Right atrium auricular region (tissue), 2 donors: ENCODE results near the gene HDDC2. TPM values are rescaled to one million over a fixed set of nuclear protein-coding genes. Genes with fewer than 3 reads are reported as not detected.
A peak's percentile ranks its signal among the peaks of the same experiment; 100 is the strongest.

Experiments used
- DNase-seq: peaks from one replicate; pipeline ENCODE4 v3.0.0-alpha.2; 2019; ENCODE audit warnings: low spot score
- H3K27ac ChIP-seq, 2 donors: fragments of 200-600 bp; sonication (generic); 1 replicate in 1 of 2; 2 replicates in 1 of 2; pipeline ENCODE4 v1.5.1; 2016 to 2019
- H3K27me3 ChIP-seq, 2 donors: fragments of 200-600 bp; sonication (generic); one replicate each; pipeline versions ENCODE4 v1.5.1 to v1.6.0; 2017 to 2019
- H3K36me3 ChIP-seq: fragments of 200-600 bp; sonication (generic); one replicate; pipeline ENCODE4 v1.5.1; 2016
- H3K4me1 ChIP-seq, 2 donors: fragments of 200-600 bp; sonication (generic); one replicate each; pipeline versions ENCODE4 v1.5.1 to v1.6.0; 2017 to 2019
- H3K4me3 ChIP-seq, 2 donors: fragments of 200-600 bp; sonication (generic); 1 replicate in 1 of 2; 2 replicates in 1 of 2; pipeline ENCODE4 v1.5.1; 2017 to 2019; ENCODE audit warnings: mild to moderate bottlenecking in 1 of 2, moderate library complexity in 1 of 2
- H3K9me3 ChIP-seq, 2 donors: fragments of 200-600 bp; sonication (generic); one replicate each; pipeline ENCODE4 v1.5.1; 2019
- total RNA-seq, 2 donors: library from RNA; depleted of rRNA; stranded (reverse); fragments of >200 nt; gene quantifications; one replicate each; pipeline ENCODE4 v1.1.0, GENCODE V29; 2016
- TF ChIP-seq, protein P1 (sequence below), 2 donors: fragments of 200-600 bp; sonication (generic); IDR thresholded peaks; one replicate each; pipeline ENCODE4 v1.5.1; 2019; ENCODE audit warnings: antibody characterized with exemption in 2 of 2

Gene HDDC2
- total RNA-seq, 2 donors from 2014 or later, result 85.7 to 98.7 TPM

- no peak for DNase-seq
- Histone ChIP-seq H3K4me3 (no peak overlapping the region), H3K4me1 (no peaks in the 10 kb centered on the region), H3K27ac (no peak overlapping the region), H3K9me3 (no peaks in the 10 kb centered on the region), H3K36me3 (no peaks in the 10 kb centered on the region), H3K27me3 (no peaks in the 10 kb centered on the region)
- TF ChIP-seq, protein P1, sequence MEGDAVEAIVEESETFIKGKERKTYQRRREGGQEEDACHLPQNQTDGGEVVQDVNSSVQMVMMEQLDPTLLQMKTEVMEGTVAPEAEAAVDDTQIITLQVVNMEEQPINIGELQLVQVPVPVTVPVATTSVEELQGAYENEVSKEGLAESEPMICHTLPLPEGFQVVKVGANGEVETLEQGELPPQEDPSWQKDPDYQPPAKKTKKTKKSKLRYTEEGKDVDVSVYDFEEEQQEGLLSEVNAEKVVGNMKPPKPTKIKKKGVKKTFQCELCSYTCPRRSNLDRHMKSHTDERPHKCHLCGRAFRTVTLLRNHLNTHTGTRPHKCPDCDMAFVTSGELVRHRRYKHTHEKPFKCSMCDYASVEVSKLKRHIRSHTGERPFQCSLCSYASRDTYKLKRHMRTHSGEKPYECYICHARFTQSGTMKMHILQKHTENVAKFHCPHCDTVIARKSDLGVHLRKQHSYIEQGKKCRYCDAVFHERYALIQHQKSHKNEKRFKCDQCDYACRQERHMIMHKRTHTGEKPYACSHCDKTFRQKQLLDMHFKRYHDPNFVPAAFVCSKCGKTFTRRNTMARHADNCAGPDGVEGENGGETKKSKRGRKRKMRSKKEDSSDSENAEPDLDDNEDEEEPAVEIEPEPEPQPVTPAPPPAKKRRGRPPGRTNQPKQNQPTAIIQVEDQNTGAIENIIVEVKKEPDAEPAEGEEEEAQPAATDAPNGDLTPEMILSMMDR (IDR thresholded peaks at IDR 0.05), result no peak
Measured at GRCh38 chr6:125312478-125312877, 10.7 kb upstream of the HDDC2 start.

GRCh38 chr6:125310994-125311649, 9.4 kb upstream of the HDDC2 start:
- Histone ChIP-seq H3K27me3 (no peaks in the 10 kb centered on the region), H3K27ac (no peak overlapping the region), H3K4me3 (no peak overlapping the region), H3K9me3 (no peaks in the 10 kb centered on the region), H3K36me3 (no peaks in the 10 kb centered on the region), H3K4me1 (no peaks in the 10 kb centered on the region)
- no peak for DNase-seq
- TF ChIP-seq, protein P1 (IDR thresholded peaks at IDR 0.05), result peak; percentile 56 to 86

GRCh38 chr6:125307964-125308615, 6.3 kb upstream of the HDDC2 start:
- no peaks in the 10 kb centered on the region for H3K36me3 ChIP-seq
- no peaks in the 10 kb centered on the region for H3K9me3 ChIP-seq
- H3K4me1 ChIP-seq, result no peaks in the 10 kb centered on the region
- no peak overlapping the region for H3K27ac ChIP-seq
- TF ChIP-seq, protein P1 (IDR thresholded peaks at IDR 0.05), result no peak
- no peaks in the 10 kb centered on the region for H3K27me3 ChIP-seq
- DNase-seq, result no peak
- H3K4me3 ChIP-seq, result no peak overlapping the region

DNA sequence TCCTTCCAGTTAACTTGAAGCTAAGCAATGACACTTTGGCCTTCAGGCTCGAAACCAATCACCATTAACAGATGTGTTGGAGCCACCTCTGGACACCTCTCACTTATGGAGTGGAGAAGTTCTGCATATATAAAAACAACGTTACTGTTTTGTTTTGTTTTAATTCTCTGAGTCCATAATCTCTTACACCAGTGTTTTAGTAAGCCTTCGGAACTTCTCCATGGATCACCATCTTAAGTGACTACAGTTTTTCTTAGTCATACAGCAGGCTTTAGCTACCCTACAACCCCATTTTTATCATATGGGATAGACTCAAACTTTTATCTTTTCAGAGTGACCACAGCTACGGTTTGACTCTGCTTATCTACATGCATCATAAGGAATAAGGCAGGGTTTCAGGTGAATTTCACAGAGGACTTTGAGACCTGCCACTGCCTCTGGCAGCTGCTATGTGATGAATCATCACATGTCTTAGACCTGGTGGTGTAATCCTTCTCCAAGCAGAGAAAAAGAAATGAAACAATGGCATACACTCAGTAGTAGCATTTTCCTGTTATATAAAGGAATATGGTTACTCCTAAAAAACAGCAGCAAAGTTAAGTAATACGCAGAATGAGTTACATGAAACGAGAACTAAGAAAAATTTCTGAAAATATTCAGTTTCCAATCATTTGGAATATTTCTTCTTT, 5.5 kb upstream of the HDDC2 start:
- no peaks in the 10 kb centered on the region for H3K9me3 ChIP-seq
- no peaks in the 10 kb centered on the region for H3K4me1 ChIP-seq
- no peak overlapping the region for H3K4me3 ChIP-seq
- H3K27ac ChIP-seq, result no peak overlapping the region
- no peaks in the 10 kb centered on the region for H3K27me3 ChIP-seq
- no peaks in the 10 kb centered on the region for H3K36me3 ChIP-seq
- TF ChIP-seq, protein P1 (IDR thresholded peaks at IDR 0.05), result no peak
- no peak for DNase-seq

DNA sequence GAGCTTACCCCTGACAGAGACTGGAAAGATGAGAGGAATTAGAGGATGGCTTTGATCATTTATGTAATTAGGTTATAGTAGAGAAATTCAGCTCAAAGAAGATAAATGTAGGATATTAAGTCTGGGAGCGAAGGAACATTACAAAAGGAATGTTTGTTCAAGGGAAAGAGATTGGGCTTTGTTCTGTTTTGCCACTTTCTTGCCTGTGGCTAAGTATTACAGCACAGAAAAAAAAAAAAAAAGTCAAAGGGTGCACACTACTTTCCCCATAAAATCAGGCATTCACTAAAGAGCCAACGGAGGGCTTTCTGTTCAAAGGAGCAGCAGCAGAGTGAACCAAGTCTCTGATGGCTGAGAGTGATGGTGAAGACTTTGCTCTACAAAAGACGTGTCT, 5.0 kb upstream of the HDDC2 start:
- H3K36me3 ChIP-seq, result no peaks in the 10 kb centered on the region
- H3K4me1 ChIP-seq, result no peaks in the 10 kb centered on the region
- no peaks in the 10 kb centered on the region for H3K27me3 ChIP-seq
- TF ChIP-seq, protein P1 (IDR thresholded peaks at IDR 0.05), result no peak
- no peak overlapping the region for H3K4me3 ChIP-seq
- no peak overlapping the region for H3K27ac ChIP-seq
- DNase-seq, result no peak
- H3K9me3 ChIP-seq, result no peaks in the 10 kb centered on the region
